ENCODE data around the gene JAM3.
"Not testable (repeated sequence)": the region's sequence is repeated elsewhere in the genome, so short reads cannot be mapped to it uniquely, and the experiment has no call there.

Gene JAM3

GRCh38 chr11:134063124-134063495 lies 5.8 kb upstream of the JAM3 start:
- DNase-seq = no peak

- DNase-seq = no peak
Observed at GRCh38 chr11:134063991-134064747, 4.7 kb upstream of the JAM3 start.

- no peak for DNase-seq
Observed at GRCh38 chr11:134065381-134065780, 3.5 kb upstream of the JAM3 start.

GRCh38 chr11:134066943-134067885 lies 1.7 kb upstream of the JAM3 start:
- no peak for DNase-seq

- no peak for DNase-seq
Observed at GRCh38 chr11:134069426-134070341, 812 bp downstream of the JAM3 start.

GRCh38 chr11:134070342-134070845 lies 1.5 kb downstream of the JAM3 start:
- DNase-seq = no peak

GRCh38 chr11:134071306-134071705 lies 2.4 kb downstream of the JAM3 start:
- DNase-seq = no peak

- DNase-seq = no peak
Observed at GRCh38 chr11:134071766-134072402, 3.0 kb downstream of the JAM3 start.

- no peak for DNase-seq
Observed at GRCh38 chr11:134072844-134073243, 4.0 kb downstream of the JAM3 start.

GRCh38 chr11:134074346-134074745 lies 5.5 kb downstream of the JAM3 start:
- DNase-seq = no peak

GRCh38 chr11:134074766-134075165 lies 5.9 kb downstream of the JAM3 start:
- no peak for DNase-seq

- no peak for DNase-seq
Observed at GRCh38 chr11:134079317-134079716, 10.4 kb downstream of the JAM3 start.

GRCh38 chr11:134081258-134081657 lies 12.4 kb downstream of the JAM3 start:
- DNase-seq = not testable (repeated sequence)

GRCh38 chr11:134082990-134083389 lies 14.1 kb downstream of the JAM3 start:
- no peak for DNase-seq

- no peak for DNase-seq
Observed at GRCh38 chr11:134086376-134086775, 17.5 kb downstream of the JAM3 start.

- DNase-seq = not testable (repeated sequence)
Observed at GRCh38 chr11:134092006-134092405, 23.1 kb downstream of the JAM3 start.

- DNase-seq = no peak
Observed at GRCh38 chr11:134097166-134097565, 28.3 kb downstream of the JAM3 start.

- no peak for DNase-seq
Observed at GRCh38 chr11:134098566-134099184, 29.8 kb downstream of the JAM3 start.

- no peak for DNase-seq
Observed at GRCh38 chr11:134100171-134100570, 31.3 kb downstream of the JAM3 start.

GRCh38 chr11:134101282-134101681 lies 32.4 kb downstream of the JAM3 start:
- no peak for DNase-seq

GRCh38 chr11:134110252-134110815 lies 41.5 kb downstream of the JAM3 start:
- no peak for DNase-seq

Measured in stimulated activated CD4-positive, alpha-beta T cell treated with anti-CD3 and anti-CD28 coated beads, Interleukin-1b, Interleukin-23, amount 100 ng/mL, for 48 hours (primary cell).